Stimulated activated CD4-positive, alpha-beta T cell treated with anti-CD3 and anti-CD28 coated beads, Interleukin-1b, Interleukin-23, amount 100 ng/mL, for 1 hour (primary cell): Measurements from ENCODE around the gene STRIP2.
A peak's percentile ranks its signal among the peaks of the same experiment; 100 is the strongest.
"Not testable (repeated sequence)": the region's sequence is repeated elsewhere in the genome, so short reads cannot be mapped to it uniquely, and the experiment has no call there.

Experiments used
- DNase-seq, 2 donors: peaks; one replicate each; pipeline ENCODE4 v3.0.0-alpha.2; 2020; ENCODE audit warnings: low read depth in 2 of 2

The STRIP2 gene

GRCh38 chr7:129421717-129422250 lies 12.4 kb upstream of the STRIP2 start:
- no peak for DNase-seq

- DNase-seq: no peak
Observed at GRCh38 chr7:129422727-129423126, 11.5 kb upstream of the STRIP2 start.

GRCh38 chr7:129423700-129424410 lies 10.4 kb upstream of the STRIP2 start:
- DNase-seq: no peak

GRCh38 chr7:129426482-129426881 lies 7.8 kb upstream of the STRIP2 start:
- DNase-seq: no peak

GRCh38 chr7:129427526-129428045 lies 6.6 kb upstream of the STRIP2 start:
- no peak for DNase-seq

- DNase-seq: no peak
Observed at GRCh38 chr7:129431911-129432643, 2.2 kb upstream of the STRIP2 start.

GRCh38 chr7:129434675-129435318 lies 565 bp downstream of the STRIP2 start:
- no peak for DNase-seq

- DNase-seq: no peak
Observed at GRCh38 chr7:129435414-129435829, 1.2 kb downstream of the STRIP2 start.

GRCh38 chr7:129436335-129436923 lies 2.2 kb downstream of the STRIP2 start:
- DNase-seq: no peak

GRCh38 chr7:129437190-129437589 lies 3.0 kb downstream of the STRIP2 start:
- DNase-seq: no peak

GRCh38 chr7:129438281-129438838 lies 4.1 kb downstream of the STRIP2 start:
- no peak for DNase-seq

GRCh38 chr7:129438839-129439651 lies 4.8 kb downstream of the STRIP2 start:
- DNase-seq: peak in 1 of 2 donors; percentile 30

GRCh38 chr7:129439963-129440625 lies 5.9 kb downstream of the STRIP2 start:
- no peak for DNase-seq

- no peak for DNase-seq
Observed at GRCh38 chr7:129443612-129444011, 9.4 kb downstream of the STRIP2 start.

- DNase-seq: not testable (repeated sequence)
Observed at GRCh38 chr7:129444776-129445175, 10.5 kb downstream of the STRIP2 start.

- not testable (repeated sequence) for DNase-seq
Observed at GRCh38 chr7:129446925-129447324, 12.7 kb downstream of the STRIP2 start.

GRCh38 chr7:129447445-129447844 lies 13.2 kb downstream of the STRIP2 start:
- not testable (repeated sequence) for DNase-seq

GRCh38 chr7:129448608-129449007 lies 14.4 kb downstream of the STRIP2 start:
- not testable (repeated sequence) for DNase-seq

- no peak for DNase-seq
Observed at GRCh38 chr7:129450295-129450694, 16.1 kb downstream of the STRIP2 start.
